Measurements from ENCODE around the gene HGFAC.

Gene HGFAC

DNA sequence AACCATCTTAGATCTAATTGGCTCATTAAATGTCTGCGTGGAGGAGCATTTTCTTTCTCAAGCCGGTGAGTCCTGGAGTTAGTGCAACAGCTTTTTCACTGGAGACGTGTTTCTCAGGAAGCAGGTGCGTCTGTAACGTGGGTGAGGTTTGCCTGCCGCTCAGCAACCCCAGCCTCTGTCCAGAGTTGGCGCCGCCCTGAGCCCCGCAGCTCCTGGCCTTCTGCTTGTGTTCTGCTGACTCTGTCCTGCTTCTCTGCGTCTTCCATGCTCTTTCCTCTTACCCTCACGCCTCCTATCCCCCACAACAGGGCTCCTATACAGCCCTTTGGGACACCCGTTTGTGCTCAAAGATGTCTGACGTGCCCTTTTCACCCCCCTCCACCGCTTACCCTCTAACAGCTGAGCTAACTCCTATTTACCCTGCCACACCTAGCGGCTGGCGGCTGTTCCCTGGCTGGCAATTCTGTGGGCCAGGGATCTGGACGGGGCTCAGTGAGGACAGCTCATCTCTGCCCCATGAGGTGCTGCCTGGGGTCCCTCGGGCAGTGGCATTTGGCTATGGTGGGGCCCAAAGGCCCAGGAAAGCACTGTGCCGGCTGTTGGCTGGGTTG, 40.1 kb downstream of the HGFAC start:
- no peak for ATAC-seq (ENCODE audit: low read depth)
- DNase-seq (ENCODE audit: low spot score), result no peak
- Histone ChIP-seq H3K36me3 (ENCODE audit: low read depth) (no peaks in the 10 kb centered on the region), H3K27ac (ENCODE audit: poor library complexity, severe bottlenecking) (no peak overlapping the region), H3K4me3 (ENCODE audit: severe bottlenecking) (no peak overlapping the region), H3K9me3 (ENCODE audit: severe bottlenecking) (no peaks in the 10 kb centered on the region), H3K4me1 (ENCODE audit: insufficient read depth, poor library complexity, severe bottlenecking) (peaks cover 8% of the 10 kb centered on the region), H3K27me3 (ENCODE audit: insufficient read depth, poor library complexity, severe bottlenecking) (no peaks in the 10 kb centered on the region)
- TF ChIP-seq, protein P1, sequence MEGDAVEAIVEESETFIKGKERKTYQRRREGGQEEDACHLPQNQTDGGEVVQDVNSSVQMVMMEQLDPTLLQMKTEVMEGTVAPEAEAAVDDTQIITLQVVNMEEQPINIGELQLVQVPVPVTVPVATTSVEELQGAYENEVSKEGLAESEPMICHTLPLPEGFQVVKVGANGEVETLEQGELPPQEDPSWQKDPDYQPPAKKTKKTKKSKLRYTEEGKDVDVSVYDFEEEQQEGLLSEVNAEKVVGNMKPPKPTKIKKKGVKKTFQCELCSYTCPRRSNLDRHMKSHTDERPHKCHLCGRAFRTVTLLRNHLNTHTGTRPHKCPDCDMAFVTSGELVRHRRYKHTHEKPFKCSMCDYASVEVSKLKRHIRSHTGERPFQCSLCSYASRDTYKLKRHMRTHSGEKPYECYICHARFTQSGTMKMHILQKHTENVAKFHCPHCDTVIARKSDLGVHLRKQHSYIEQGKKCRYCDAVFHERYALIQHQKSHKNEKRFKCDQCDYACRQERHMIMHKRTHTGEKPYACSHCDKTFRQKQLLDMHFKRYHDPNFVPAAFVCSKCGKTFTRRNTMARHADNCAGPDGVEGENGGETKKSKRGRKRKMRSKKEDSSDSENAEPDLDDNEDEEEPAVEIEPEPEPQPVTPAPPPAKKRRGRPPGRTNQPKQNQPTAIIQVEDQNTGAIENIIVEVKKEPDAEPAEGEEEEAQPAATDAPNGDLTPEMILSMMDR (IDR thresholded peaks at IDR 0.05; ENCODE audit: poor library complexity, severe bottlenecking), result no peak

DNA sequence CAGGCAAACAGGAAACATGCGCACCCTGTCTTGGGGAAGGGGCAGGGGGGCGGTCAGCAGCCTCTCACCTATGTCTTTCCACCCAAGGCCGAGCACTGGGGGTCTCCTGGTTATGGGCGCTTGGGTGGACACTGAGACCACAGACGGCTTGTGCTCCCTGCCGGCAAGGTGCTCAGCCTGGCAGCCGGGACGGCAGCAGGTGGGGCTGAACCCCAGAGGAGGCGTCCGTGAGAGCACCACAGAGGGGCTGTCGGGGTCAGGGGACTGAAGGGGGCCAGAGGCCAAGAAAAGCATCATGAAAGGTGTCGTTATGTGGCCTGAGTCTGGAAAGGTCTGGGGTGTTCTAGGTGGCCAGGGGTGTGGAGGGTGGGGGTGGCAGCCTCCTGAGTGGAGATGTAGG, 40.9 kb downstream of the HGFAC start:
- Histone ChIP-seq H3K27ac (ENCODE audit: poor library complexity, severe bottlenecking) (no peak overlapping the region), H3K9me3 (ENCODE audit: severe bottlenecking) (no peaks in the 10 kb centered on the region), H3K4me1 (ENCODE audit: insufficient read depth, poor library complexity, severe bottlenecking) (peaks cover 8% of the 10 kb centered on the region), H3K4me3 (ENCODE audit: severe bottlenecking) (no peak overlapping the region), H3K36me3 (ENCODE audit: low read depth) (no peaks in the 10 kb centered on the region), H3K27me3 (ENCODE audit: insufficient read depth, poor library complexity, severe bottlenecking) (no peaks in the 10 kb centered on the region)
- TF ChIP-seq, protein P1 (IDR thresholded peaks at IDR 0.05; ENCODE audit: poor library complexity, severe bottlenecking), result no peak
- DNase-seq (ENCODE audit: low spot score), result no peak
- ATAC-seq (ENCODE audit: low read depth), result no peak

DNA sequence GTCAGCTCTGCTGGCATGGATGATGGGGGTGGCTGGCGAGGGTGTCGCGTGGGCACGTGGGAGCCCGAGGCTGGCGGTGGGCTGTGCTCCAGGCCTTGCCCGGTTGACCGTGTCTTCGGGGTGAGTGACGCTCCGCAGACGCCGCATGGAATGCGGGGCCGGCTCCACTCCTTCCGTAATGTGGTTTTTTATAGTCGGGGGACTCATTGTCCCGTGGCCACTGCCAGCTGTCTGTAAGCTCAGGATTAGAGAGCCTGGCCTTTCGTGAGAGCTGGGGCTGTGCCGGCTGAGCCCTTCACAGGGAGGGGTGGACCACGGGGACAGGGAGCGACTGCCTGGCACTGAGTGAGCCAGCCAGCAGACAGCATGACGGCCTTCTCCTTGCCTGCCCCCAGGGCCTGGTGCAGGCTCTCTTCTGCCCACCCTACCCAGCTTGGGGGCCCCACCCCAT, 41.7 kb downstream of the HGFAC start:
- no peaks in the 10 kb centered on the region for H3K9me3 ChIP-seq (ENCODE audit: severe bottlenecking)
- no peaks in the 10 kb centered on the region for H3K27me3 ChIP-seq (ENCODE audit: insufficient read depth, poor library complexity, severe bottlenecking)
- H3K27ac ChIP-seq (ENCODE audit: poor library complexity, severe bottlenecking), result peak overlapping the region; percentile 83

DNA sequence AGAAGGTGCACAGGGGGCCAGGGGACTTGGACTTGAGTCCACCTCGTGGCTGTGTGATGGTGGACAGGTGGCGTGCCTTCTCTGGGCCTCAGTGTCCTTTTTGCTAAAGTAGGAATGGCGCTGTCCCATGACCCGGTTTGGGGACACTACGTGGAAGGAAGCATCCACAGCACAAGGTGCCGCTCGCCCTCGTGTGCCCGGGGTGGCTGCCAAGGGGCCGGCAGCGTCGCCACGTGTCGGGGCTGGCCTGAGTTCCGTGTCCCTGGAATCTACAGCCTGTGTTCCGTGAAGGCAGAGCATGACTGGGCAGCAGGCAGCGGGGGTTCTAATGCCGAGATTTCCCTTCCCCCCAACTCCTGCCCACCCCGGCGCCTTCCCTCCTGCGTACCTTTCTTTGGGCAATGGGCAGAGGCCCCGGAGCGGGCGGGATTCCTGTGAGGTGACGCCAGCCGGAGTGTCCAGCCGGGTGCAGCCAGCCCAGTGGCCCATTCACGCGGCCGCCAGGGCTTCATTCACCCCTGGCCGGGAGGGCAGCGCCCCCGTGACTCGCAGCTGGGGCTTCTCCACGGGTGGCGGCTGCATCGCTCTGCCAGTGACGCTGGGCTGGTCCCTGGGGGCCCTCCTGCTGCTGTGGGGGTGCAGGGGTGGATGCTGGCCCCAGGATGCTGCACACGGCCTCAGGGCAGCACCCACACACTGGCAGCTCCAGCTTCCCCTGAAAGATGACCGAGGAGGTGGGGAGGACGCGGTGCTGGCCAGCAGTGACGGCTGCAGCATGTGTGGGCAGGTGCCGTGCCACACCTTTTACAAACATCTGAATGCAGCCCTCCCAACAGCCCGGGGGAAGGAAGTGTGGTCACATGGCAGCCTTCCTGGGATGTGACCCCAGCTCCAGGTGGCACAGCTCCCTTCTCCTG, 42.5 kb downstream of the HGFAC start:
- Histone ChIP-seq H3K9me3 (ENCODE audit: severe bottlenecking) (no peaks in the 10 kb centered on the region), H3K27me3 (ENCODE audit: insufficient read depth, poor library complexity, severe bottlenecking) (no peaks in the 10 kb centered on the region), H3K4me3 (ENCODE audit: severe bottlenecking) (peak overlapping the region; percentile 33), H3K4me1 (ENCODE audit: insufficient read depth, poor library complexity, severe bottlenecking) (peaks cover 8% of the 10 kb centered on the region), H3K36me3 (ENCODE audit: low read depth) (no peaks in the 10 kb centered on the region), H3K27ac (ENCODE audit: poor library complexity, severe bottlenecking) (peak overlapping the region; percentile 83)
- ATAC-seq (ENCODE audit: low read depth) (peak; percentile 73), DNase-seq (ENCODE audit: low spot score) (peak; percentile 91)
- TF ChIP-seq, protein P1 (IDR thresholded peaks at IDR 0.05; ENCODE audit: poor library complexity, severe bottlenecking), result no peak

More for the DNA sequence above, 41.7 kb downstream of the HGFAC start:
- no peak for DNase-seq (ENCODE audit: low spot score)
- TF ChIP-seq, protein P1 (IDR thresholded peaks at IDR 0.05; ENCODE audit: poor library complexity, severe bottlenecking), result no peak
- Histone ChIP-seq H3K4me3 (ENCODE audit: severe bottlenecking) (peak overlapping the region; percentile 33), H3K36me3 (ENCODE audit: low read depth) (no peaks in the 10 kb centered on the region), H3K4me1 (ENCODE audit: insufficient read depth, poor library complexity, severe bottlenecking) (peaks cover 8% of the 10 kb centered on the region)
- ATAC-seq (ENCODE audit: low read depth), result no peak
